HepG2 (cell line): ENCODE data around the gene NFE2L1. TPM values are rescaled to one million over a fixed set of nuclear protein-coding genes. Genes with fewer than 3 reads are reported as not detected.

Experiments
- ASH2L ChIP-seq: fragments of 300-600, 200-600 bp; sonication (generic); IDR thresholded peaks from 2 replicates; pipeline ENCODE4 v1.7.0; 2017; ENCODE audit warnings: low read depth, mild to moderate bottlenecking, moderate library complexity, mixed read lengths, low read length; ENCODE audit not compliant: insufficient read length
- ETV6 ChIP-seq: sonication (generic); formaldehyde crosslinking; conservative IDR thresholded peaks from 2 replicates; pipeline ENCODE4 v1.4.0; 2020; ENCODE audit warnings: missing genetic modification reagents
- FOSL1 ChIP-seq: sonication (generic); formaldehyde crosslinking; IDR thresholded peaks from 2 replicates; pipeline ENCODE4 v1.9.0; 2021; ENCODE audit warnings: missing genetic modification reagents, borderline replicate concordance
- FOXO1 ChIP-seq: sonication (generic); formaldehyde crosslinking; IDR thresholded peaks from 2 replicates; pipeline ENCODE4 v1.4.0; 2020; ENCODE audit warnings: missing genetic modification reagents
- JUND ChIP-seq: sonication (generic); formaldehyde crosslinking; IDR thresholded peaks from 2 replicates; pipeline ENCODE4 v1.8.0; 2022; ENCODE audit warnings: mild to moderate bottlenecking, missing genetic modification reagents
- NCOA1 ChIP-seq: sonication (generic); formaldehyde crosslinking; IDR thresholded peaks from 2 replicates; pipeline ENCODE4 v1.9.0; 2021; ENCODE audit warnings: missing genetic modification reagents
- SNAPC2 ChIP-seq: sonication (generic); formaldehyde crosslinking; IDR thresholded peaks from 2 replicates; pipeline ENCODE4 v1.8.1; 2022; ENCODE audit warnings: mild to moderate bottlenecking, missing genetic modification reagents
- SP5 ChIP-seq: IDR thresholded peaks from 2 replicates; pipeline ENCODE4 v1.6.1; 2016; ENCODE audit warnings: low read depth, borderline replicate concordance
- ZKSCAN5 ChIP-seq: sonication (generic); formaldehyde crosslinking; IDR thresholded peaks from 2 replicates; pipeline ENCODE4 v1.5.1; 2020; ENCODE audit warnings: mild to moderate bottlenecking, missing genetic modification reagents
- ZNF260 ChIP-seq: sonication (generic); formaldehyde crosslinking; IDR thresholded peaks from 2 replicates; pipeline ENCODE4 v1.4.0; 2020; ENCODE audit warnings: missing genetic modification reagents, low read depth, mild to moderate bottlenecking, borderline replicate concordance
- ZNF577 ChIP-seq: sonication (generic); formaldehyde crosslinking; IDR thresholded peaks from 2 replicates; pipeline ENCODE4 v1.4.0; 2020; ENCODE audit warnings: mild to moderate bottlenecking, low read depth, missing genetic modification reagents, borderline replicate concordance
- ZNF773 ChIP-seq: sonication (generic); formaldehyde crosslinking; IDR thresholded peaks from 2 replicates; pipeline ENCODE4 v1.4.0; 2020; ENCODE audit warnings: missing genetic modification reagents, borderline replicate concordance
- ZNF839 ChIP-seq: sonication (generic); formaldehyde crosslinking; IDR thresholded peaks from 2 replicates; pipeline ENCODE4 v1.4.0; 2020; ENCODE audit warnings: missing genetic modification reagents, mild to moderate bottlenecking, borderline replicate concordance
- ZSCAN21 ChIP-seq: sonication (generic); formaldehyde crosslinking; IDR thresholded peaks from 2 replicates; pipeline ENCODE4 v1.8.0; 2022; ENCODE audit warnings: mild to moderate bottlenecking, missing genetic modification reagents, moderate library complexity, borderline replicate concordance
- polyA plus RNA-seq, 8 experiments: library from polyadenylated mRNA; depleted of rRNA in 3 of 8; stranded (reverse) in 7 of 8; unstranded in 1 of 8; fragments of >200 nt; fragmentation: Illumina TruSeq in 4 of 8; extraction: Trizol in 4 of 8; gene quantifications; 2 replicates each; pipeline versions ENCODE4 v1.2.1 to v1.2.3, GENCODE V29; 2011 to 2016; ENCODE audit warnings: low read depth in 4 of 8, missing spikeins in 1 of 8, mixed read lengths in 1 of 8; ENCODE audit not compliant: insufficient read depth in 1 of 8
- total RNA-seq, 5 experiments: library from RNA; depleted of rRNA; stranded (reverse); fragments of >200 nt; fragmentation: Illumina TruSeq; extraction: Trizol; gene quantifications; 2 replicates each; pipeline ENCODE4 v1.2.3, GENCODE V29; 2016; ENCODE audit warnings: low read depth in 1 of 5
- TF ChIP-seq, protein P1 (sequence below): sonication (generic); formaldehyde crosslinking; IDR thresholded peaks from 2 replicates; pipeline ENCODE4 v1.8.0; 2022; ENCODE audit warnings: mild to moderate bottlenecking, missing genetic modification reagents; ENCODE audit not compliant: insufficient replicate concordance
- TF ChIP-seq, protein P2 (sequence below): sonication (generic); formaldehyde crosslinking; IDR thresholded peaks from 2 replicates; pipeline ENCODE4 v1.5.1; 2020; ENCODE audit warnings: missing genetic modification reagents, mild to moderate bottlenecking, borderline replicate concordance
- TF ChIP-seq, protein P3 (sequence below): fragments of 450-650 bp; IDR thresholded peaks from 2 replicates; pipeline ENCODE4 v1.6.1; 2016

The NFE2L1 gene
- total and polyA plus RNA-seq, 2 of the 13 experiments (the other 11 are each of a cell fraction or from before 2014, with no cell fraction given), result 67.0 to 234 TPM

DNA sequence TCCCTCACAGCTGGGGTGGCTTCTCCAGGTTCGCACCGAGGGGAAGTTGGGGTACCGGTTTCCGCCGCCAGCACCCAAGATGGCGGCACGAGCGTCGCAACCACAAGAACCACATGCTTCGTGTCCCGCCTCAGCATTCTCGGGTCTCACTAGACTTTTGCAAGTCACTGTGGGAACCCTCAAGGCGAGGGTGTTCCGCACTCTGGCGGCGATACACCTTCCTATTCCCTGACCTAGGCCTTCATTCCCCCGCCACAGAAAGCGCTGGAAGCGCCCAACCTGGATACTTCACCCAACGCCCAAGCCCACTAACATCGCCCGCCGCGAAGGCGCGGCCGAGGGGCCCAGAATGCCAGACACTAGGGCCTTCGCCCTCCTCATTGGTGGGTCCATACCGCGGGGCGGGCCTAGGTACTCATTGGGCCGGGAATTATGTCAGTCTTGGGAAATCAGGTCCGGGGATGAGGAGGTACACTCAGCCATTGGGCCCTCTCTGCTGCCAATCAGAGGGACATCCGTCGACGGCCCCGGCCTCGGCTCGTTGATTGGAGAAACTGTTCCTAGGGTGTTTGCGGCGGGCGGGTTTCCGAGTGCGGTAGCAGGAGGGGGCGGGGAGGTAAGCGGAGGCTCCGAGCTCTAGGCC lies at the start of gene NFE2L1 (continued):
- TF ChIP-seq, protein P1, sequence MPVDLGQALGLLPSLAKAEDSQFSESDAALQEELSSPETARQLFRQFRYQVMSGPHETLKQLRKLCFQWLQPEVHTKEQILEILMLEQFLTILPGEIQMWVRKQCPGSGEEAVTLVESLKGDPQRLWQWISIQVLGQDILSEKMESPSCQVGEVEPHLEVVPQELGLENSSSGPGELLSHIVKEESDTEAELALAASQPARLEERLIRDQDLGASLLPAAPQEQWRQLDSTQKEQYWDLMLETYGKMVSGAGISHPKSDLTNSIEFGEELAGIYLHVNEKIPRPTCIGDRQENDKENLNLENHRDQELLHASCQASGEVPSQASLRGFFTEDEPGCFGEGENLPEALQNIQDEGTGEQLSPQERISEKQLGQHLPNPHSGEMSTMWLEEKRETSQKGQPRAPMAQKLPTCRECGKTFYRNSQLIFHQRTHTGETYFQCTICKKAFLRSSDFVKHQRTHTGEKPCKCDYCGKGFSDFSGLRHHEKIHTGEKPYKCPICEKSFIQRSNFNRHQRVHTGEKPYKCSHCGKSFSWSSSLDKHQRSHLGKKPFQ, result peak; percentile 76
- TF ChIP-seq FOSL1 (CRISPR knock-in tag) (no peak), JUND (CRISPR knock-in tag) (no peak), ASH2L (no peak), ZNF260 (CRISPR knock-in tag) (no peak), ZSCAN21 (CRISPR knock-in tag) (peak; percentile 23; the same call in 1 of the 2 replicates), SP5 (CRISPR knock-in tag) (no peak), ZKSCAN5 (CRISPR knock-in tag) (peak; percentile 65), ZNF839 (CRISPR knock-in tag) (no peak), SNAPC2 (CRISPR knock-in tag) (no peak), FOXO1 (CRISPR knock-in tag) (no peak), ETV6 (0 out of 2 replicates have a peak, but pooled peaks have one; percentile 37), ZNF577 (CRISPR knock-in tag) (0 out of 2 replicates have a peak, but pooled peaks have one; percentile 77), NCOA1 (peak; percentile 73; the same call in 1 of the 2 replicates), ZNF773 (CRISPR knock-in tag) (no peak)
- TF ChIP-seq, protein P2, sequence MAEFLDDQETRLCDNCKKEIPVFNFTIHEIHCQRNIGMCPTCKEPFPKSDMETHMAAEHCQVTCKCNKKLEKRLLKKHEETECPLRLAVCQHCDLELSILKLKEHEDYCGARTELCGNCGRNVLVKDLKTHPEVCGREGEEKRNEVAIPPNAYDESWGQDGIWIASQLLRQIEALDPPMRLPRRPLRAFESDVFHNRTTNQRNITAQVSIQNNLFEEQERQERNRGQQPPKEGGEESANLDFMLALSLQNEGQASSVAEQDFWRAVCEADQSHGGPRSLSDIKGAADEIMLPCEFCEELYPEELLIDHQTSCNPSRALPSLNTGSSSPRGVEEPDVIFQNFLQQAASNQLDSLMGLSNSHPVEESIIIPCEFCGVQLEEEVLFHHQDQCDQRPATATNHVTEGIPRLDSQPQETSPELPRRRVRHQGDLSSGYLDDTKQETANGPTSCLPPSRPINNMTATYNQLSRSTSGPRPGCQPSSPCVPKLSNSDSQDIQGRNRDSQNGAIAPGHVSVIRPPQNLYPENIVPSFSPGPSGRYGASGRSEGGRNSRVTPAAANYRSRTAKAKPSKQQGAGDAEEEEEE (CRISPR knock-in tag), result 0 out of 2 replicates have a peak, but pooled peaks have one; percentile 87
- TF ChIP-seq, protein P3, sequence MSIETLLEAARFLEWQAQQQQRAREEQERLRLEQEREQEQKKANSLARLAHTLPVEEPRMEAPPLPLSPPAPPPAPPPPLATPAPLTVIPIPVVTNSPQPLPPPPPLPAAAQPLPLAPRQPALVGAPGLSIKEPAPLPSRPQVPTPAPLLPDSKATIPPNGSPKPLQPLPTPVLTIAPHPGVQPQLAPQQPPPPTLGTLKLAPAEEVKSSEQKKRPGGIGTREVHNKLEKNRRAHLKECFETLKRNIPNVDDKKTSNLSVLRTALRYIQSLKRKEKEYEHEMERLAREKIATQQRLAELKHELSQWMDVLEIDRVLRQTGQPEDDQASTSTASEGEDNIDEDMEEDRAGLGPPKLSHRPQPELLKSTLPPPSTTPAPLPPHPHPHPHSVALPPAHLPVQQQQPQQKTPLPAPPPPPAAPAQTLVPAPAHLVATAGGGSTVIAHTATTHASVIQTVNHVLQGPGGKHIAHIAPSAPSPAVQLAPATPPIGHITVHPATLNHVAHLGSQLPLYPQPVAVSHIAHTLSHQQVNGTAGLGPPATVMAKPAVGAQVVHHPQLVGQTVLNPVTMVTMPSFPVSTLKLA, result no peak
